22Rv1 (cell line): ENCODE results near the gene TBC1D2.

Source experiments
- ZFX ChIP-seq: fragments of 450-650 bp; IDR thresholded peaks from 2 replicates; pipeline ENCODE4 v1.6.1; 2017; ENCODE audit warnings: antibody characterized with exemption, borderline replicate concordance
- TF ChIP-seq, protein P1 (sequence below): fragments of 450-650 bp; IDR thresholded peaks from 2 replicates; pipeline ENCODE4 v1.5.1; 2017; ENCODE audit warnings: mild to moderate bottlenecking

DNA sequence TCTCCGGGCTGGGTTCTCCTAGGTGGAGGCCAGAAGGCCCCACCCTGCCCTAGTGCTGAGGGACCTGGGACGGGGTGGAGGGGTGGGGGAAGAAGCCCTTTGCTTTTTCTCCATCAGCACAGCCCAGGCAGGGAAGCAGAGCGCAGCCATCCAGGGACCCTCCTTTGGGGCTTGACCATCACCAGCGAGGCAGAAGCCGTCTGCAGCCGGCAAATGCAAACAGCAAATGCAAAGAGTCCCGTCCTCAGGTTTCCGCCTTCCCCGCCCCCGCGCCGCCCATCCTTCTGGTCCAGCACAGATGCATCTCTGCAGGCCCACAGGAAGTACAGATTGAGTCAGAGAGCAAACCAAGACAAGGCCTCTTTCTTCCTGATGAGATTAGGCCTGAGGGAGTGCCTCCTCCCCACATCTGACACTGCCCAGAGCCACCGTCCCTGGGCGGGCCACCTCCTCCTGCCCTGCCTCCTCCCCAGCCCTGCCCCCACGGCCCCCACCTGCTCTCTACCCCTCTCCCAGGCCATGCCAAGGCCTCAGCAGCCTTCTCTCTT is 86.4 kb downstream of the TBC1D2 start:
- TF ChIP-seq, protein P1, sequence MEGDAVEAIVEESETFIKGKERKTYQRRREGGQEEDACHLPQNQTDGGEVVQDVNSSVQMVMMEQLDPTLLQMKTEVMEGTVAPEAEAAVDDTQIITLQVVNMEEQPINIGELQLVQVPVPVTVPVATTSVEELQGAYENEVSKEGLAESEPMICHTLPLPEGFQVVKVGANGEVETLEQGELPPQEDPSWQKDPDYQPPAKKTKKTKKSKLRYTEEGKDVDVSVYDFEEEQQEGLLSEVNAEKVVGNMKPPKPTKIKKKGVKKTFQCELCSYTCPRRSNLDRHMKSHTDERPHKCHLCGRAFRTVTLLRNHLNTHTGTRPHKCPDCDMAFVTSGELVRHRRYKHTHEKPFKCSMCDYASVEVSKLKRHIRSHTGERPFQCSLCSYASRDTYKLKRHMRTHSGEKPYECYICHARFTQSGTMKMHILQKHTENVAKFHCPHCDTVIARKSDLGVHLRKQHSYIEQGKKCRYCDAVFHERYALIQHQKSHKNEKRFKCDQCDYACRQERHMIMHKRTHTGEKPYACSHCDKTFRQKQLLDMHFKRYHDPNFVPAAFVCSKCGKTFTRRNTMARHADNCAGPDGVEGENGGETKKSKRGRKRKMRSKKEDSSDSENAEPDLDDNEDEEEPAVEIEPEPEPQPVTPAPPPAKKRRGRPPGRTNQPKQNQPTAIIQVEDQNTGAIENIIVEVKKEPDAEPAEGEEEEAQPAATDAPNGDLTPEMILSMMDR: no peak
- no peak for TF ChIP-seq ZFX
